Thymus (tissue), 11 donors: ENCODE results near the gene SORBS2. TPM values are rescaled to one million over a fixed set of nuclear protein-coding genes. Genes with fewer than 3 reads are reported as not detected.

Experiments used
- DNase-seq, 9 donors: peaks; one replicate each; pipeline ENCODE4 v3.0.0-alpha.2; 2013; ENCODE audit warnings: low spot score in 9 of 9, low read depth in 6 of 9, missing footprints in 1 of 9
- H3K27ac ChIP-seq, 2 donors: one replicate each; pipeline ENCODE4 v1.5.1; 2013; ENCODE audit warnings: control low read depth in 1 of 2, low read depth in 1 of 2, low read length in 1 of 2, mild to moderate bottlenecking in 1 of 2, moderate library complexity in 1 of 2
- H3K27me3 ChIP-seq, 2 donors: one replicate each; pipeline ENCODE4 v1.5.1; 2013; ENCODE audit warnings: low read length in 1 of 2; ENCODE audit not compliant: control insufficient read depth in 2 of 2, insufficient read depth in 1 of 2
- H3K36me3 ChIP-seq, 2 donors: one replicate each; pipeline ENCODE4 v1.5.1; 2013; ENCODE audit warnings: low read length in 1 of 2, mild to moderate bottlenecking in 1 of 2, moderate library complexity in 1 of 2; ENCODE audit not compliant: control insufficient read depth in 2 of 2, insufficient read depth in 2 of 2
- H3K4me1 ChIP-seq, 2 donors: one replicate each; pipeline ENCODE4 v1.5.1; 2013; ENCODE audit warnings: low read length in 2 of 2; ENCODE audit not compliant: control insufficient read depth in 2 of 2, insufficient read depth in 2 of 2
- H3K4me3 ChIP-seq, 2 donors: one replicate each; pipeline ENCODE4 v1.5.1; 2013; ENCODE audit warnings: low read length in 2 of 2, control low read depth in 1 of 2, mild to moderate bottlenecking in 1 of 2
- H3K9me3 ChIP-seq, 2 donors: one replicate each; pipeline ENCODE4 v1.5.1; 2013; ENCODE audit warnings: low read length in 1 of 2, mild to moderate bottlenecking in 1 of 2; ENCODE audit not compliant: control insufficient read depth in 2 of 2, insufficient read depth in 1 of 2
- WGBS: extraction: QIAGEN DNeasy Blood & Tissue Kit; methylation state at CpG from one replicate; pipeline ENCODE4 v1.1.7; 2013; 5-methylcytosine and 5-hydroxymethylcytosine counted together
- polyA plus RNA-seq: library from polyadenylated mRNA; stranded (reverse); fragments of 200-250 nt; gene quantifications from one replicate; pipeline ENCODE4 v1.2.3, GENCODE V29; 2013
- total RNA-seq: library from RNA; stranded (reverse); fragments of 120-200 nt; gene quantifications from one replicate; pipeline ENCODE4 v1.2.4, GENCODE V29; 2013
- donor health status: healthy.

Gene SORBS2
- total and polyA plus RNA-seq, 2 donors = 13.8 to 78.6 TPM

DNA sequence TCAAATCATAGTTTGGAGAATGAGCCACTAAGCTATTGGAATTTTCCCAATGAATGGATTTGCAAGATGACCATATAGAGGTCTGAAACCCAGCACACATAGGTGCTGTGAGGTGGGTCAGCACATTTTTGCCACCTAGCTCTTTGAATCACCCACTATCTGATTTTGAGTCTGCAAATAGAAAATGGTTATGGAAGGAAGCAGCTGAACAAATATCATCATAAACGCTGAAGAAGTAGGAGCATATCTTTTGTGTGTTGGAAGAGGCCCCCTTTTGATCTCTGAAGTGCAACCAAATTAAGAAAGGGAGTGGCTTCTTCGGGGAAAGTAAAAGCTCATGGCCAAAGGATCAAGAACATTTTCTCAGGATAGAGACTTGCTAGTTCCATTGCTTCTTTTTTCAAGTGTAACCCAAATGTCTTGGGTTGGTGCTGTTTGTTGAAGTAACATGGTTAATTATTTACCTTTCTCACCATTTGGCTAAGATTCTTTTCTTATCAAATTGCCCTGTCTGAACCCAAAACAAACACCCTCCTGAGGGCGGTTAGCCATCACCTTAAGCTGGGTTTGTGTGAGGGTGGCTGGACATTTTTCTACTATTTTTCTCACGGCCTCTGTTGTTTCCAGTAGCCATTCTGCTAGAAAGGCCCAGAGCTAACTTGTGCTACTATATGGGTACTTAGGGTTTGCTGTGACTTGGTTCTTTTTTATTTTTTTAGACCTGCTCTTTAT, 18.4 kb upstream of the SORBS2 start:
- no peak overlapping the region for H3K27ac ChIP-seq
- no peaks in the 10 kb centered on the region for H3K4me1 ChIP-seq
- H3K36me3 ChIP-seq = no peaks in the 10 kb centered on the region
- DNase-seq = no peak
- H3K9me3 ChIP-seq = no peaks in the 10 kb centered on the region
- no peak overlapping the region for H3K4me3 ChIP-seq
- WGBS = 92% methylated on average over 4 of the region's 4 CpGs
- H3K27me3 ChIP-seq = no peaks in the 10 kb centered on the region

DNA sequence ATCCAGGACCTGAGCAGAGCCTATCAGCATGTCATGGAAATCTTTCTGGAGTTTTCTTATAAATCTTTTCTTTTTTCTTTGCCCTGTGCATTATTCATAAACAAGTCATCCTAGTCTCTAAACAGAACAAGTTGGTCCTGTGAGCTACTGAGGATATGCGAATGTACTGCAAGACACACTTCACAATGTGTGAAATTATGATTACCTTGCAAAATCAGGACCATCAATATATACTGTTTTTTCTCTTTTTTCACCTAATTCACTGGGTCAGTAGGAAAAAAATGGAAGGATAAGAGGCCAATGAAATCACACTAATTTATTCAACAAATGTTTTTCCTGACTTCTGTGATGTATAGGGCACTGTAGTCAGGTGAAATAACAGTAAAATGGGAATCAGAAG, 14.4 kb upstream of the SORBS2 start:
- Histone ChIP-seq H3K36me3 (no peaks in the 10 kb centered on the region), H3K27me3 (no peaks in the 10 kb centered on the region), H3K4me3 (no peak overlapping the region), H3K27ac (no peak overlapping the region), H3K4me1 (no peaks in the 10 kb centered on the region), H3K9me3 (no peaks in the 10 kb centered on the region)
- DNase-seq = no peak
- 3% methylated on average over 1 of the region's 1 CpG for WGBS

DNA sequence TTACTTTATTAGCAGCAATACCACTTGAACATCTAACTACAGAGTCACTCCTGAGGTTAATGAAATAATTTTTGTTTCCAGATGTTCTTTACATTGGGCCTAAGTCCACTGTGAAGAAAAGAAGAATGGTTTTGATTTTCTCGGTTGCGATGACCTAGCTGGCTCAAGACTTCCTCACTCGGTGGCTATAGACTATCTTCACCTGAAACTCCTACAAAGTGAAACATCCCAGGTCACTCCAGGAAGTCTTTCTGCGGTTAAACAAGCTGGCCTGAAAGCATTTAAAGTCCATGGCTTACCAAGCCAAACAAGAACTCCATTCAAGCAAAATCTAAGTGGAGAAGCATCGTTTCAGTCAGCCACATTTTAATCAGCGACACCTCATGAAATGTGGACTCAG, 13.7 kb upstream of the SORBS2 start:
- H3K9me3 ChIP-seq = no peaks in the 10 kb centered on the region
- no peak overlapping the region for H3K4me3 ChIP-seq
- H3K27ac ChIP-seq = no peak overlapping the region
- H3K4me1 ChIP-seq = no peaks in the 10 kb centered on the region
- H3K27me3 ChIP-seq = no peaks in the 10 kb centered on the region
- DNase-seq = no peak
- 90% methylated on average over 6 of the region's 6 CpGs for WGBS
- H3K36me3 ChIP-seq = no peaks in the 10 kb centered on the region

DNA sequence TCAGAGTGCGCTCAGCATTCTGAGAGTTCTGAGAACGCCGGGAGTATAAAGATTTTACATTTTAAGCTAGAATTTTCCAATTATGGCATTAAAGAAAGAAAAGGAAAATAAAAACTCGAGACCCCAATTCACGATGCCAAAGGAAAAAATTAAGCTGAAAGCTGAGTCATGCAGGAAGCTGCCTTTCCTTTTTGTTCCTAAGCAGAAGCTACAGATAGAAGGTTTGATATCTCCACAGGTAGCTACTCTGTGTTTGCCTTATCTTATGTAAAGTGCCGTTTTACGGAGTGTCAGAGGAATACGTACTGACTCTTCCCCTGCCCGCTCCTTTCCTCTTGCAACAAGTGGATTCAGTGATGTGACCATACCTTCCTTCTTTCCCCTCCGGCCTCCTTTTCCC, 10.8 kb upstream of the SORBS2 start:
- WGBS = 64% methylated on average over 10 of the region's 10 CpGs
- no peak overlapping the region for H3K27ac ChIP-seq

DNA sequence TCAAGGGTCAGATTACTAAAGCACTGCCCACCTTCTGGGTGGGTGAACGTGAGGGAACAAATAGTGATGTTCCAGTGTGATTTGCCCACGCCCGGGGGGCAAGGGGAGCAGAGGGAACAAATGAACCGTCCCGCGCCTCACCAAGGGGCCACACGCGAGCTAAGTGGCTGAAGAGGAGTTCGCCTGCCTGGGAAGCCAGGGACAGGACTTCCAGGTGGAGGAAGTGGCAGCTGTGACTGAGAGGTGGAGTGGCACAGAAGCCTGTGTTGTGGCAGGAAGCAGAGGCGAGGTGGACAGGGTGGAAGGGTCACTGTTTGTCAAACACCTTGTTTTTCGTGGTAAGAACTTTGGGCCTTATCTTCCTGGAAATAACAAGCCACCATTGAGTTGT, 9.0 kb upstream of the SORBS2 start:
- H3K4me1 ChIP-seq = no peaks in the 10 kb centered on the region
- no peaks in the 10 kb centered on the region for H3K36me3 ChIP-seq
- 92% methylated on average over 11 of the region's 11 CpGs for WGBS
- no peak overlapping the region for H3K4me3 ChIP-seq
- H3K9me3 ChIP-seq = no peaks in the 10 kb centered on the region
- no peaks in the 10 kb centered on the region for H3K27me3 ChIP-seq
- DNase-seq = no peak
- H3K27ac ChIP-seq = no peak overlapping the region

More for the DNA sequence above, 10.8 kb upstream of the SORBS2 start:
- DNase-seq = no peak
- H3K4me1 ChIP-seq = no peaks in the 10 kb centered on the region
- no peaks in the 10 kb centered on the region for H3K9me3 ChIP-seq
- no peaks in the 10 kb centered on the region for H3K27me3 ChIP-seq
- H3K4me3 ChIP-seq = no peak overlapping the region
- H3K36me3 ChIP-seq = no peaks in the 10 kb centered on the region

DNA sequence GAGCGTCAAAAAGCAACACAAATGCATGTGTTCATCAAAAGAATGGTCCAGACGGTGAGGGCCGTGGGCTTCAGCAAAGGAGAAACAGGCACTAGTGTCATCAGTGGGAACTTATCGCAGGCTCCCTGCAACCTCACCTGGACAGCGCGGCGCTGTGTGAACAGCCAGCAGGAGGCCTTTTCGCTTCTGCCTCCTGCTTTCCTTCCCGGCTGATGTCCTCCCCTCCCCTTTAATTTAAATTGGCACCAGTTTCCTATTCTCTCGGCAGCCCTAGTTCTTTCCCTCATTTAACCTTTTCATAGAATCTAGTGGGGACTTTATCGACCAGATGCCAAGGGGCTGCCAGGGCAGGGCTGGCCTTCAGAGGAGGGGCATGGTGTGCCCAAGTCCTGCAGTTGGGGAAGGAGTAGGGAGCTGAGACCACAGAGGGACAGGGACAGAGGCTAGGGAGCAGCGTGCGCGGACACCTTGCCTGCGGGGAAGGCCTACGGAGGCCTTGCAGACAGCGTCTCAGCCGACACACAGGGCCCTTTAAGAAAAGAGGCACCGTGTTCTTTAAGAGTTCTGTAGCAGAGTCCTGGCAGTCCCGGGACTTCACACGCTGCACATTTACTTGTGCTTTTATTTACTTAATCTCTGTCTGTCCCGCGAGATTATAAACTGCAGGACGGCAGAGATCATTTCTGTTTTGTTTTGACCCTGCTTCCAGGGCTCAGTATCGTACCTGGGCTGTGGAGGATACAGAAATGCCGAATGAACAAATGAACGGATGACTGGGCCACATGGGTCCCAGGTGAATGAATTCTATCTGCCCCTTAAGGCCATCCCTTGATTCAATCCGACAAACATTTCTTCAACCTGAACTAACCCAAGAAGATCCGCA, 8.4 kb upstream of the SORBS2 start:
- Histone ChIP-seq H3K27me3 (no peaks in the 10 kb centered on the region), H3K4me1 (no peaks in the 10 kb centered on the region), H3K9me3 (no peaks in the 10 kb centered on the region), H3K27ac (no peak overlapping the region), H3K36me3 (no peaks in the 10 kb centered on the region), H3K4me3 (no peak overlapping the region)
- DNase-seq = no peak
- WGBS = 96% methylated on average over 29 of the region's 29 CpGs

DNA sequence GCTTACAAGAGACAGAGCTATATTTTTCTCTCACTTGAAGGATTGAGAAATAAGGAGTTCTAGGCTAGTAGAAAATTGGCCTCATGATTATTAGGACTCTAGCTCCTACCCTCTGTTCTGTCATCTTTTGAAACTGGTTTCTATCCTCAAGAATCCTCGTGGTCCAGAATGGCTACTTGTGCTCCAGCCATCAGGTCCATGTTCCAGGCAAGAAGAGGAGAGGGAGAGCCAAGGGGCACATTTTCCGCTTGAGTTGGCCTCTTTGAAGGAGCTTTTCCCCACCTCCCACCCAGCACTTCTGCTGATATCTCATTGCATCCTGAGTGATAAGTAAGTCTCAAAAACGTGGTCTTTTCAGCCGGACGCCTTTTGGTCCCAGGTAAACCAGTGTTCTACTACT, 7.2 kb upstream of the SORBS2 start:
- DNase-seq = no peak
- H3K36me3 ChIP-seq = no peaks in the 10 kb centered on the region
- no peaks in the 10 kb centered on the region for H3K4me1 ChIP-seq
- no peak overlapping the region for H3K4me3 ChIP-seq
- WGBS = 91% methylated on average over 5 of the region's 5 CpGs
- H3K27me3 ChIP-seq = no peaks in the 10 kb centered on the region
- H3K27ac ChIP-seq = no peak overlapping the region
- H3K9me3 ChIP-seq = no peaks in the 10 kb centered on the region

DNA sequence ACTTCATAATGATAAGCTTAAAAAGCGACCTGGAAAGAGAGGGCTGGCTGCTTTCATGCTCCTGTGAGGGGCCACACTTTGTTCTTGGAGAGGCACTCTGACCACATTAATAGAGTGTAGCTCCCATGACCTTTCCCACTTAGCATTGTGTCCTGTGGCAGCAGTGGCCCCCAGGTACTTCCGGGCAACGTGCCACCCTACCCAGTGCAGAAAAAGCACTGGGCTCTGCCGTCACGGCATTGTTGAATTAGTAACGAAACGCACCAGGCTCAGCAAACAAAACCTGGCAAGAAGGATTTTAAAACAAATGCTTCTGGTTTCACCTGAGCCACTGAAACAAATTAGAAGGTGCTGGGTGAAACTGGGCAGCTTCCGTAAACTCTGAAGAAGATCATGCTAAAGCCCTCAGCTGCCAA, 5.4 kb upstream of the SORBS2 start:
- no peak overlapping the region for H3K4me3 ChIP-seq
- no peak overlapping the region for H3K27ac ChIP-seq
- no peaks in the 10 kb centered on the region for H3K4me1 ChIP-seq
- H3K9me3 ChIP-seq = no peaks in the 10 kb centered on the region
- H3K27me3 ChIP-seq = no peaks in the 10 kb centered on the region
- no peaks in the 10 kb centered on the region for H3K36me3 ChIP-seq
- 87% methylated on average over 8 of the region's 8 CpGs for WGBS
- no peak for DNase-seq

DNA sequence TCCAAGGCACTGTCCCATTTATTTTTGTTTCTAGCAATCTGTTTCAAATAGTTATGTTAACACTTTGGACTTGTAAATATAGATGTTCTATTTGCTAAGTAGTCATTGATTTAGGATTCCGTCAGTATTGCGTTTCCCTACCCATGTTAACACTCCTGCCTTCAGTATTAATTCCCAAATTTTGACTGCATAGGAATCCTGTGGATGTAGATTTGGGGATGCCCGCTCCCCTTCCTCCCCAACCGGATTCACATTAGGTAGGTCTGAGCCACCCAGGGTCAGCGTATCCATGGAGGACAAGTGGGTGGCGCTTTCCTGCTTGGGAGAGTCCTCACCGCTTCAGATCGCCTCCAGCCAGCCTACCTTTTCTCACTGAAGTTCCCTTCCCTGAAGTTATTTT, 1.1 kb upstream of the SORBS2 start:
- Histone ChIP-seq H3K36me3 (no peaks in the 10 kb centered on the region), H3K27ac (no peak overlapping the region), H3K4me1 (no peaks in the 10 kb centered on the region), H3K4me3 (no peak overlapping the region), H3K27me3 (no peaks in the 10 kb centered on the region), H3K9me3 (no peaks in the 10 kb centered on the region)
- WGBS = 97% methylated on average over 8 of the region's 8 CpGs
- DNase-seq = no peak
